Liver (tissue), 9 donors: ENCODE results near the gene DTNB. TPM values are rescaled to one million over a fixed set of nuclear protein-coding genes. Genes with fewer than 3 reads are reported as not detected.

Experiments
- DNase-seq: peaks from one replicate; pipeline ENCODE4 v3.0.0-alpha.2; 2017; ENCODE audit warnings: low spot score
- H3K27ac ChIP-seq, 2 donors: one replicate each; pipeline ENCODE4 v1.7.0; 2013; ENCODE audit warnings: inconsistent platforms in 2 of 2, low read length in 2 of 2, control low read depth in 1 of 2, low read depth in 1 of 2, mild to moderate bottlenecking in 1 of 2
- H3K27me3 ChIP-seq, 4 donors: one replicate each; pipeline versions ENCODE4 v1.6.1 to v1.7.0; 2013; ENCODE audit warnings: low read length in 3 of 4, inconsistent platforms in 1 of 4, mild to moderate bottlenecking in 1 of 4, moderate library complexity in 1 of 4; ENCODE audit not compliant: control insufficient read depth in 4 of 4, insufficient read depth in 4 of 4
- H3K36me3 ChIP-seq, 4 donors: one replicate each; pipeline versions ENCODE4 v1.6.1 to v1.7.0; 2013; ENCODE audit warnings: low read length in 3 of 4, mild to moderate bottlenecking in 3 of 4, low read depth in 1 of 4, moderate library complexity in 1 of 4; ENCODE audit not compliant: control insufficient read depth in 4 of 4, insufficient read depth in 3 of 4
- H3K4me1 ChIP-seq, 4 donors: one replicate each; pipeline versions ENCODE4 v1.6.1 to v1.7.0; 2013; ENCODE audit warnings: low read length in 3 of 4, mild to moderate bottlenecking in 3 of 4, moderate library complexity in 1 of 4; ENCODE audit not compliant: control insufficient read depth in 4 of 4, insufficient read depth in 4 of 4
- H3K4me3 ChIP-seq, 3 donors: one replicate each; pipeline versions ENCODE4 v1.6.1 to v1.7.0; 2013; ENCODE audit warnings: low read length in 3 of 3, control low read depth in 1 of 3, low read depth in 1 of 3, mild to moderate bottlenecking in 1 of 3
- H3K9ac ChIP-seq, 2 donors: one replicate each; pipeline ENCODE4 v1.7.0; 2013; ENCODE audit warnings: low read length in 2 of 2, mild to moderate bottlenecking in 2 of 2, moderate library complexity in 2 of 2, control low read depth in 1 of 2, low read depth in 1 of 2
- H3K9me3 ChIP-seq, 4 donors: one replicate each; pipeline versions ENCODE4 v1.6.1 to v1.7.0; 2013; ENCODE audit warnings: low read length in 3 of 4; ENCODE audit not compliant: control insufficient read depth in 4 of 4
- CTCF ChIP-seq: fragments of 150-350 bp; IDR thresholded peaks from 2 replicates; pipeline ENCODE4 v1.5.1; 2017; ENCODE audit warnings: improper control_type of control experiment, low read depth, low read length; ENCODE audit not compliant: missing input control
- EGR1 ChIP-seq, 2 donors: IDR thresholded peaks; 2 replicates each; pipeline ENCODE4 v1.6.1; 2016 to 2018; ENCODE audit warnings: antibody characterized with exemption in 2 of 2, low read depth in 2 of 2
- FOXA1 ChIP-seq: IDR thresholded peaks from 2 replicates; pipeline ENCODE4 v1.6.1; 2016; ENCODE audit warnings: antibody characterized with exemption
- FOXA2 ChIP-seq: IDR thresholded peaks from 2 replicates; pipeline ENCODE4 v1.6.1; 2016; ENCODE audit warnings: antibody characterized with exemption
- GABPA ChIP-seq, 2 donors: IDR thresholded peaks in 1 of 2; conservative IDR thresholded peaks in 1 of 2; 2 replicates each; pipeline ENCODE4 v1.6.1; 2016; ENCODE audit warnings: antibody characterized with exemption in 2 of 2, mild to moderate bottlenecking in 1 of 2, moderate library complexity in 1 of 2
- HNF4A ChIP-seq, 2 donors: conservative IDR thresholded peaks; 2 replicates each; pipeline ENCODE4 v1.6.1; 2016; ENCODE audit warnings: antibody characterized with exemption in 2 of 2, mild to moderate bottlenecking in 2 of 2
- HNF4G ChIP-seq: IDR thresholded peaks from 2 replicates; pipeline ENCODE4 v1.6.1; 2016; ENCODE audit warnings: antibody characterized with exemption
- JUND ChIP-seq, 2 donors: IDR thresholded peaks; 2 replicates each; pipeline ENCODE4 v1.6.1; 2016; ENCODE audit warnings: antibody characterized with exemption in 2 of 2
- NR2F2 ChIP-seq: IDR thresholded peaks from 2 replicates; pipeline ENCODE4 v1.6.1; 2016; ENCODE audit warnings: antibody characterized with exemption
- RAD21 ChIP-seq, 2 donors: IDR thresholded peaks; 2 replicates each; pipeline ENCODE4 v1.6.1; 2016; ENCODE audit warnings: antibody characterized with exemption in 2 of 2, mild to moderate bottlenecking in 2 of 2
- REST ChIP-seq: IDR thresholded peaks from 2 replicates; pipeline ENCODE4 v1.6.1; 2016; ENCODE audit warnings: antibody characterized with exemption, mild to moderate bottlenecking
- RXRA ChIP-seq, 2 donors: IDR thresholded peaks; 2 replicates each; pipeline ENCODE4 v1.6.1; 2017 to 2018; ENCODE audit warnings: antibody characterized with exemption in 2 of 2, mild to moderate bottlenecking in 1 of 2
- TAF1 ChIP-seq: conservative IDR thresholded peaks from 2 replicates; pipeline ENCODE4 v1.6.1; 2016; ENCODE audit warnings: antibody characterized with exemption, mild to moderate bottlenecking
- YY1 ChIP-seq: IDR thresholded peaks from 2 replicates; pipeline ENCODE4 v1.6.1; 2016; ENCODE audit warnings: antibody characterized with exemption, mild to moderate bottlenecking
- WGBS: extraction: QIAGEN DNeasy Blood & Tissue Kit; methylation state at CpG from one replicate; pipeline ENCODE4 v1.1.7; 2013; 5-methylcytosine and 5-hydroxymethylcytosine counted together
- polyA plus RNA-seq, 2 donors: library from polyadenylated mRNA; stranded (reverse) in 1 of 2; unstranded in 1 of 2; fragments of 200-250 nt in 1 of 2; fragments of >200 nt in 1 of 2; fragmentation: Nextera tagmentation in 1 of 2; extraction: Ambion mirVana in 1 of 2; gene quantifications; one replicate each; pipeline versions ENCODE4 v1.2.1 to v1.2.3, GENCODE V29; 2013 to 2015
- total RNA-seq, 2 donors: library from RNA; depleted of rRNA; stranded (reverse); fragments of >200 nt; gene quantifications; one replicate each; pipeline ENCODE4 v1.2.3, GENCODE V29; 2014
- TF ChIP-seq, protein P1 (sequence below): IDR thresholded peaks from 2 replicates; pipeline ENCODE4 v1.6.1; 2016; ENCODE audit warnings: antibody characterized with exemption
- donor health status: healthy.
- donor health status: healthy.
- donor health status: healthy.
- donor health status: healthy.
- donor health status: healthy.

The DTNB gene
- total and polyA plus RNA-seq, 4 donors = 3.3 to 10.5 (median 6.4) TPM

GRCh38 chr2:25651782-25652455 lies 21.5 kb downstream of the DTNB start (continued):
- TF ChIP-seq REST = no peak
- TF ChIP-seq EGR1 (IDR thresholded peaks at IDR 0.05; ENCODE audit: low read depth in 2 of 2) = no peak
- no peak for TF ChIP-seq FOXA1
- no peak for TF ChIP-seq YY1
- TF ChIP-seq HNF4A (conservative IDR thresholded peaks at IDR 0.05) = no peak
- TF ChIP-seq HNF4G = no peak
- no peak for TF ChIP-seq NR2F2

- WGBS = 62% methylated on average over 2 of the region's 2 CpGs
- DNase-seq = no peak
- Histone ChIP-seq H3K36me3 (peaks cover 0 to 6% (median 2%) of the 10 kb centered on the region in 4 donors), H3K4me3 (no peak overlapping the region), H3K9me3 (no peaks in the 10 kb centered on the region), H3K9ac (no peak overlapping the region), H3K4me1 (no peaks in the 10 kb centered on the region), H3K27me3 (no peaks in the 10 kb centered on the region), H3K27ac (no peak overlapping the region)
- TF ChIP-seq RAD21 (IDR thresholded peaks at IDR 0.05) (no peak), FOXA1 (no peak), GABPA (IDR thresholded peaks at IDR 0.05 in 1 of 2, conservative IDR thresholded peaks at IDR 0.05 in 1 of 2) (no peak), CTCF (no peak), HNF4G (no peak), HNF4A (conservative IDR thresholded peaks at IDR 0.05) (no peak), JUND (IDR thresholded peaks at IDR 0.05) (no peak)
Measured at GRCh38 chr2:25651066-25651465, 22.3 kb downstream of the DTNB start.

DNA sequence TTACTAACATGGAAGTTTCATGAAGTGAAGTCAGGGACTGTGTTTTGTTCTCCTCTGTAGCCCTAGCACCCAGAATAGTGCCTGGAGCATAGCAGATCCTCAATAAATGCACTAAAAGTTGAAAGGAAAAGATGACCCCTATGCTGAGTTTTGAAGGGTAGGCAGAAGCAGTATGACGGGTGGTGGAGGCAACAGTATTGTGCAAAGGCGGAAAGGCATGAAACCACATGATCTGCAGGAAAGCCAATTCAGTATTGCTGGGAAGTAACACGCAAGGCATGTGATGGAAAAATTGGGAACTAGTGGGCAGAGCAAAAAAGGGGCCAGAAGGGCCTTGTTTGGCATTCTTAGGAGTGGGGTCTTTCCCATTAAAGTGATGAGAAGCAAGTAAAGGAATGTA lies 23.1 kb downstream of the DTNB start:
- TF ChIP-seq HNF4G (no peak), RAD21 (IDR thresholded peaks at IDR 0.05) (no peak), EGR1 (IDR thresholded peaks at IDR 0.05; ENCODE audit: low read depth in 2 of 2) (no peak), CTCF (no peak), TAF1 (no peak), YY1 (no peak), FOXA2 (no peak), RXRA (IDR thresholded peaks at IDR 0.05) (no peak), NR2F2 (no peak), GABPA (IDR thresholded peaks at IDR 0.05 in 1 of 2, conservative IDR thresholded peaks at IDR 0.05 in 1 of 2) (no peak)
- TF ChIP-seq, protein P1, sequence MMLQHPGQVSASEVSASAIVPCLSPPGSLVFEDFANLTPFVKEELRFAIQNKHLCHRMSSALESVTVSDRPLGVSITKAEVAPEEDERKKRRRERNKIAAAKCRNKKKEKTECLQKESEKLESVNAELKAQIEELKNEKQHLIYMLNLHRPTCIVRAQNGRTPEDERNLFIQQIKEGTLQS = no peak
- no peak overlapping the region for H3K4me3 ChIP-seq
- no peaks in the 10 kb centered on the region for H3K27me3 ChIP-seq
- H3K9ac ChIP-seq = no peak overlapping the region
- H3K27ac ChIP-seq = no peak overlapping the region
- no peak for DNase-seq
- H3K36me3 ChIP-seq = peaks cover 0 to 6% (median 2%) of the 10 kb centered on the region in 4 donors
- WGBS = 92% methylated on average over 3 of the region's 3 CpGs
- no peaks in the 10 kb centered on the region for H3K9me3 ChIP-seq
- no peaks in the 10 kb centered on the region for H3K4me1 ChIP-seq
